ENCODE results near the gene FAM110D.

Gene FAM110D

GRCh38 chr1:26190373-26190987 lies 31.6 kb downstream of the FAM110D start, which contains the start of gene CATSPER4:
Gene CATSPER4 (plus strand): TSS chr1:26190602. CDS start chr1:26190628, 26 bp downstream.
- DNase-seq, result no peak

- DNase-seq, result no peak
These were observed 32.9 kb downstream of the FAM110D start for GRCh38 chr1:26191739-26192138.

GRCh38 chr1:26195805-26196204 lies 36.9 kb downstream of the FAM110D start:
- no peak for DNase-seq

- DNase-seq, result no peak
These were observed 38.4 kb downstream of the FAM110D start for GRCh38 chr1:26197301-26197700.

- no peak for DNase-seq
These were observed 38.9 kb downstream of the FAM110D start for GRCh38 chr1:26197813-26198212.

- no peak for DNase-seq
These were observed 41.5 kb downstream of the FAM110D start for GRCh38 chr1:26200413-26200812.

- no peak for DNase-seq
These were observed 44.9 kb downstream of the FAM110D start for GRCh38 chr1:26203642-26204318.

GRCh38 chr1:26210147-26210870 lies 51.4 kb downstream of the FAM110D start:
- no peak for DNase-seq

GRCh38 chr1:26212726-26213125 lies 53.8 kb downstream of the FAM110D start:
- DNase-seq, result no peak

GRCh38 chr1:26213335-26213905 lies 54.5 kb downstream of the FAM110D start:
- DNase-seq, result no peak
